Colonic mucosa (tissue), 4 donors: ENCODE data around the gene MTHFS. TPM values are rescaled to one million over a fixed set of nuclear protein-coding genes. Genes with fewer than 3 reads are reported as not detected.

ENCODE experiments used
- DNase-seq: peaks from one replicate; pipeline ENCODE4 v3.0.0-alpha.2; 2020
- H3K27ac ChIP-seq: fragments of 200-600 bp; one replicate; pipeline ENCODE4 v1.8.0; 2021
- H3K27me3 ChIP-seq: fragments of 200-600 bp; one replicate; pipeline ENCODE4 v1.8.0; 2021
- H3K36me3 ChIP-seq: fragments of 200-600 bp; one replicate; pipeline ENCODE4 v1.8.0; 2021
- H3K4me1 ChIP-seq: fragments of 200-600 bp; one replicate; pipeline ENCODE4 v1.8.0; 2021; ENCODE audit warnings: mild to moderate bottlenecking
- H3K4me3 ChIP-seq: fragments of 200-600 bp; one replicate; pipeline ENCODE4 v1.8.0; 2021
- H3K9ac ChIP-seq, 2 donors: one replicate each; pipeline ENCODE4 v1.7.0; 2013; ENCODE audit warnings: control low read depth in 2 of 2, low read depth in 2 of 2, low read length in 2 of 2
- H3K9me3 ChIP-seq: fragments of 200-600 bp; one replicate; pipeline ENCODE4 v1.8.0; 2021
- intact Hi-C: fragments of 100-400 bp; cut with DNase I; formaldehyde crosslinking; loops from one replicate; pipeline ENCODE4 v1.14.1; 2022
- total RNA-seq, 2 donors: library from RNA; stranded (reverse); fragmentation: NEBNext Ultra II Directional in 1 of 2; extraction: Animal tissue kit (Norgen Biotek cat#: 25700) in 1 of 2; gene quantifications; one replicate each; pipeline ENCODE4 v1.2.1, GENCODE V29; 2021
- TF ChIP-seq, protein P1 (sequence below): fragments of 200-600 bp; IDR thresholded peaks from one replicate; pipeline ENCODE4 v1.8.0; 2022; ENCODE audit warnings: antibody characterized with exemption, mild to moderate bottlenecking
- donor health status: healthy.
- donor health status: DM: no; HTN: no; CAD: no.
- donor health status: DM: no; HTN: no; CAD: no.

The MTHFS gene
- 10 to 100 TPM; 24.6 to 25.9 TPM for total RNA-seq

DNA sequence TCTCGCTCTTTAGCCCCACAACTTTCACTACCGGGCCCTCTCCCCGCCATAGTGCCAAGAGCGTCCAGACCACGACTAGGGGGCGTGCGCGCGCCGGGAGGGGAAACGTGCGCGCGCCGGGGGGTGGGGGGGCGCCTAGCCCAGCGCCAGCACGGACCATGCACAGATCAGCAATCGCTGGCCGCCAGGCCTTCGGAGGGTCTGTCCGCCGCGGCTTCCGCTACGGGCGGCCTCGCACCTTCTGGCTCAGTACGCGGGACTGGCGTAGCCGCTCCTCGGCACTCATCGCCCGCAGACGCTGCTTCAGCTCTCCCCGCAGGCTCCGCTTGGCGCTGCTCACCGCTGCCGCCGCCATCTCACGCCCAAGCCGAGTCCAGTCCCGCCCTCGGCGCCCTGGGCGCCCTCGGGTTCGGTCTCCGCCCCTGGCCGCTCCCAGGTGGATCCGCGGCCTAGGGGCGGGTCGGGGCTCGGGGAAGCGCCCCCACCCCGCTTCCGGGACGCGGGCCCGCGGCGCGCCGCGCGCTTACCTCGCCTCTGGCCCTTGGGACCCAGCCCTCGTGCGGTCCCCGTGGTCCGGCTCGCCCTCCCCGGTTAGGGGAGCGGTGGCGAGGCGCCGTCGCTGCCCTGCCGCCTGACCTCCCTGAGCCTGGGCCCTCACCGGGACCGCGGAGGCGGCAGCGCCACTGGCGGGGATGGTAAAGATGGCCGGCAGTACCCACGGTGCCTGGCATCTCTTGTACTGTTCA lies at the start of gene MTHFS:
Gene MTHFS (minus strand): TSS at position 381 of the 746 bp plus-strand sequence. CDS start 26 bp downstream, at position 355.
- H3K36me3 ChIP-seq, result no peaks in the 10 kb centered on the region
- peak within 1 kb of the TSS; percentile 86 for H3K4me3 ChIP-seq
- peak within 1 kb of the TSS; percentile 95 for H3K27ac ChIP-seq
- peaks cover 6% of the 10 kb centered on the region for H3K4me1 ChIP-seq
- no peaks in the 10 kb centered on the region for H3K9me3 ChIP-seq
- peak; percentile 84 for DNase-seq
- H3K9ac ChIP-seq, result peak within 1 kb of the TSS; percentile 74 to 94
- TF ChIP-seq, protein P1, sequence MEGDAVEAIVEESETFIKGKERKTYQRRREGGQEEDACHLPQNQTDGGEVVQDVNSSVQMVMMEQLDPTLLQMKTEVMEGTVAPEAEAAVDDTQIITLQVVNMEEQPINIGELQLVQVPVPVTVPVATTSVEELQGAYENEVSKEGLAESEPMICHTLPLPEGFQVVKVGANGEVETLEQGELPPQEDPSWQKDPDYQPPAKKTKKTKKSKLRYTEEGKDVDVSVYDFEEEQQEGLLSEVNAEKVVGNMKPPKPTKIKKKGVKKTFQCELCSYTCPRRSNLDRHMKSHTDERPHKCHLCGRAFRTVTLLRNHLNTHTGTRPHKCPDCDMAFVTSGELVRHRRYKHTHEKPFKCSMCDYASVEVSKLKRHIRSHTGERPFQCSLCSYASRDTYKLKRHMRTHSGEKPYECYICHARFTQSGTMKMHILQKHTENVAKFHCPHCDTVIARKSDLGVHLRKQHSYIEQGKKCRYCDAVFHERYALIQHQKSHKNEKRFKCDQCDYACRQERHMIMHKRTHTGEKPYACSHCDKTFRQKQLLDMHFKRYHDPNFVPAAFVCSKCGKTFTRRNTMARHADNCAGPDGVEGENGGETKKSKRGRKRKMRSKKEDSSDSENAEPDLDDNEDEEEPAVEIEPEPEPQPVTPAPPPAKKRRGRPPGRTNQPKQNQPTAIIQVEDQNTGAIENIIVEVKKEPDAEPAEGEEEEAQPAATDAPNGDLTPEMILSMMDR, result peak; percentile 34
- H3K27me3 ChIP-seq, result no peaks in the 10 kb centered on the region
- intact Hi-C loops, result loop anchor here (10.0 kb wide), 3 partner anchors 98 to 278 kb away; partner anchors contain the start of gene ZFAND6

GRCh38 chr15:79944622-79945021 lies 47.8 kb upstream of the MTHFS start:
- H3K4me3 ChIP-seq, result no peak overlapping the region
- H3K27ac ChIP-seq, result no peak overlapping the region
- no peaks in the 10 kb centered on the region for H3K36me3 ChIP-seq
- no peaks in the 10 kb centered on the region for H3K9me3 ChIP-seq
- no peak for DNase-seq
- TF ChIP-seq, protein P1, result no peak
- intact Hi-C loops, result no loop called here
- H3K9ac ChIP-seq, result no peak overlapping the region
- no peaks in the 10 kb centered on the region for H3K27me3 ChIP-seq
- H3K4me1 ChIP-seq, result no peaks in the 10 kb centered on the region

DNA sequence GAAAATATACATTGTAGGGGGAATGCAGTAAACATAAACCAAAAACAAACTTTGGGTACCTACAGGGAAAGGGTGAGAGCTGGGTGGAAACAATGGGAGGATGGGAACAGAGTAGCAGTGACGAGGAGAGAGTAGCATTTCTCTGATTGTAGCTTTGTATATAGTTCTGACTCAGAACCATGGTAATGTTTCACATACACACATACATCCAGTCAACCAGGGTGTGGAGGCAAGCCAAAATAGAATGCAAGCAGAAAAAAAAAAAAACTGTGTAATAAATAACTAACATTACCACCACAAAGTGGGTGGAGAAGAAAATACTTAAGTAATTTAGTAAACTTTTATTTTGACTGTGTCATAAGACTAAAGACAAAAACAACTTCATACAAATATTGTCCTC lies 47.0 kb upstream of the MTHFS start:
- intact Hi-C loops, result no loop called here
- Histone ChIP-seq H3K4me3 (no peak overlapping the region), H3K9ac (no peak overlapping the region), H3K27me3 (no peaks in the 10 kb centered on the region), H3K36me3 (no peaks in the 10 kb centered on the region), H3K9me3 (no peaks in the 10 kb centered on the region), H3K27ac (no peak overlapping the region), H3K4me1 (no peaks in the 10 kb centered on the region)
- TF ChIP-seq, protein P1, result no peak
- DNase-seq, result no peak

DNA sequence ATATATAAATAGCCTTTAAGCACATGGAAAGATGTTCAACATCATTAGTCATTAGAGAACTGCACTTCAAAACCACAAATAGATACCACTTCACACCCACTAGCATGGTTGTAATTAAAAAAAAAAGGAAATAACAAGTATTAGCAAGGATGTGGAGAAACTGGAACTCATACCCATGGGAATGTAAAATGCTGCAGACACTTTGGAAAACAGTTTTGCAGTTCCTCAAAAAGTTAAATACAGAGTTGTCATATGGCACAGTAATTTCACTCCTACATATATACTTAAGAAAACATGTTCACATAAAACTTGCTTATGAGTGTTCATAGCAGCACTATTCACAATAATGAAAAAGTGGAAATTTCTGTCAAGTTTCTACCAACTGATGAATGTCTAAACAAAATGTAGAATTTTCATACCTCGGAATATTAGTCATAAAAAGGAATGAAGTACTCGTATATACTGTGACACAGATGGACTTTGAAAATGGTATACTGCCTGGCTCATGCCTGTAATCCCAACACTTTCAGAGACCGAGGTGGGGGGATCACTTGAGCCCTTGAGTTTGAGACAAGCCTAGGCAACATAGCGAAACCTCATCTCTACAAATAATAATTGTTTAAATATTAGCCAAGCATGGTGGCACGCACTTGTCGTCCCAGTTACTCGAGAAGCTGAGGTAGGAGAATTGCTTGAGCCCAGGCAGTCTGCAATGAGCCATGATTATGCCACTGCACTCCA lies 46.1 kb upstream of the MTHFS start:
- Histone ChIP-seq H3K9ac (no peak overlapping the region), H3K36me3 (no peaks in the 10 kb centered on the region), H3K27ac (no peak overlapping the region), H3K4me1 (no peaks in the 10 kb centered on the region), H3K27me3 (no peaks in the 10 kb centered on the region), H3K4me3 (no peak overlapping the region), H3K9me3 (no peaks in the 10 kb centered on the region)
- TF ChIP-seq, protein P1, result no peak
- no peak for DNase-seq
- intact Hi-C loops, result no loop called here

DNA sequence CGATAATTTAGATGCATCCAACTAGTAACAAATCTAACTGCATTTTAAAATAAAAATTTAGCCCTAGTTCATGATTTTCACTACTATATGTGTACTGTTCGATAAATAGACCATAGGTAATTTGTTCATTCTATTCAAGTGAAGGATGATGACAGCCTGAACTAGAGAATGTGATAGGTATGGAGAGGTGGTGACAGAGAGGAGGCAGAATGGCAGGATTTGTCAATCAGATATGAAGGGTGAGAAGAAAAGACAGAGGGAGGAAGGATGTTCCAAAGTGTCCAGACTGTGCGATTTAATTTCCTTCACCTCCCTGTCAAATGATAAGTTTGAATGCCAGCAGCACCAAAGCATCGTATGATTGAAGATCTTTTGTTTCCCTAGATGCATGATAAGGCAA lies 42.6 kb upstream of the MTHFS start:
- no peak overlapping the region for H3K4me3 ChIP-seq
- H3K27ac ChIP-seq, result no peak overlapping the region
- no peaks in the 10 kb centered on the region for H3K9me3 ChIP-seq
- H3K9ac ChIP-seq, result no peak overlapping the region
- H3K27me3 ChIP-seq, result no peaks in the 10 kb centered on the region
- H3K4me1 ChIP-seq, result no peaks in the 10 kb centered on the region
- no peaks in the 10 kb centered on the region for H3K36me3 ChIP-seq
- TF ChIP-seq, protein P1, result no peak
- no peak for DNase-seq
- intact Hi-C loops, result no loop called here
